K562 (cell line): ENCODE data around the gene PAX5. TPM values are rescaled to one million over a fixed set of nuclear protein-coding genes. Genes with fewer than 3 reads are reported as not detected.

Source experiments
- ATAC-seq: fragments of 200-7000 bp; cut with Tn5 transposase; 3 replicates; pipeline ENCODE4 v1.9.1; 2020; ENCODE audit warnings: moderate library complexity
- BruUV-seq: library from RNA; stranded (reverse); fragments of 400-500 nt; replicated peaks from 2 replicates; lab custom pipeline; 2021; lab: Mats Ljungman, UMichigan
- CTCF ChIA-PET: fragments of 300-600 bp; formaldehyde crosslinking; extraction: SDS; loops from one replicate; lab custom pipeline; 2021; ENCODE audit warnings: low intra/inter-chr PET ratio; lab: Yijun Ruan, JAX
- POLR2A ChIA-PET: fragments of 300-600, 350-650 bp; sonication (Branson Sonifier 250); formaldehyde crosslinking; extraction: SDS; loops from one replicate; lab custom pipeline; 2021; ENCODE audit warnings: antibody characterized with exemption, inconsistent platforms; lab: Yijun Ruan, JAX
- DNase-seq, 4 experiments: peaks; one replicate each; pipeline versions ENCODE4 v3.0.0 to v3.0.0-alpha.2; 2011 to 2018; ENCODE audit warnings: low spot score in 3 of 4, mixed read lengths in 3 of 4; ENCODE audit errors: extremely low read depth in 1 of 4
- FAIRE-seq: peaks from 2 replicates; lab custom pipeline; 2011; peaks lifted over from hg19 to GRCh38; lab: Jason Lieb, UNC
- H2AFZ ChIP-seq: 2 replicates; pipeline ENCODE4 v1.6.0; 2011; ENCODE audit warnings: low read depth, low read length, control low read depth, inconsistent platforms
- H3K27ac ChIP-seq: fragments of 200-600 bp; 3 replicates; pipeline ENCODE4 v1.8.0; 2011; ENCODE audit warnings: low read depth, mild to moderate bottlenecking, control low read depth, inconsistent platforms, low read length, moderate library complexity, mixed read lengths; ENCODE audit errors: extremely low read depth
- H3K27me3 ChIP-seq, 2 experiments: fragments of 300-600 bp in 1 of 2; 2 replicates in 1 of 2; 3 replicates in 1 of 2; pipeline versions ENCODE4 v1.6.0 to v1.8.0; 2011; ENCODE audit warnings: inconsistent platforms in 2 of 2, low read length in 2 of 2, mild to moderate bottlenecking in 1 of 2, mixed read lengths in 1 of 2, moderate library complexity in 1 of 2; ENCODE audit not compliant: control insufficient read depth in 2 of 2, insufficient read depth in 2 of 2
- H3K36me3 ChIP-seq: fragments of 300-600 bp; 3 replicates; pipeline ENCODE4 v1.8.0; 2011; ENCODE audit warnings: mild to moderate bottlenecking, low read length, inconsistent platforms; ENCODE audit not compliant: control insufficient read depth, insufficient read depth
- H3K4me1 ChIP-seq, 2 experiments: fragments of 200-600 bp in 1 of 2; replicated peaks in 1 of 2; 2 replicates in 1 of 2; 3 replicates in 1 of 2; pipeline versions ENCODE4 v1.5.1 to v1.8.0; 2011; ENCODE audit warnings: inconsistent platforms in 2 of 2, low read length in 2 of 2, mild to moderate bottlenecking in 1 of 2, mixed read lengths in 1 of 2, moderate library complexity in 1 of 2; ENCODE audit not compliant: control insufficient read depth in 2 of 2, insufficient read depth in 2 of 2
- H3K4me2 ChIP-seq: 2 replicates; pipeline ENCODE4 v1.6.1; 2011; ENCODE audit warnings: low read length, control low read depth, inconsistent platforms, mixed read lengths; ENCODE audit not compliant: insufficient read depth
- H3K4me3 ChIP-seq: fragments of 200-600 bp; sonication (generic), shearing (Covaris generic); 2 replicates; pipeline ENCODE4 v1.5.1; 2016; ENCODE audit warnings: control low read depth, inconsistent platforms
- H3K79me2 ChIP-seq: fragments of 200-600 bp; 3 replicates; pipeline ENCODE4 v1.8.0; 2011; ENCODE audit warnings: low read length, inconsistent platforms; ENCODE audit not compliant: control insufficient read depth, insufficient read depth
- H3K9ac ChIP-seq, 2 experiments: 2 replicates each; pipeline versions ENCODE4 v1.6.0 to v1.6.1; 2011; ENCODE audit warnings: low read depth in 2 of 2, low read length in 2 of 2, control low read depth in 1 of 2, inconsistent platforms in 1 of 2, mild to moderate bottlenecking in 1 of 2, mixed read lengths in 1 of 2; ENCODE audit not compliant: insufficient read depth in 1 of 2
- H3K9me1 ChIP-seq: one replicate; pipeline ENCODE4 v1.6.0; 2011; ENCODE audit warnings: inconsistent platforms, mild to moderate bottlenecking, low read length, moderate library complexity; ENCODE audit not compliant: control insufficient read depth, insufficient read depth
- H3K9me3 ChIP-seq: replicated peaks from 2 replicates; pipeline ENCODE4 v1.5.1; 2011; ENCODE audit warnings: low read depth, low read length, inconsistent platforms; ENCODE audit not compliant: control insufficient read depth, insufficient read depth
- H4K20me1 ChIP-seq: replicated peaks from 2 replicates; pipeline ENCODE4 v1.6.1; 2011; ENCODE audit warnings: low read length, inconsistent platforms, mixed read lengths; ENCODE audit not compliant: control insufficient read depth, insufficient read depth
- CBX2 ChIP-seq: fragments of 200-600 bp; sonication (generic); IDR thresholded peaks from one replicate; pipeline ENCODE4 v1.6.1; 2012; ENCODE audit warnings: mild to moderate bottlenecking, low read length, inconsistent platforms; ENCODE audit not compliant: insufficient read depth, poor library complexity, severe bottlenecking
- CBX3 ChIP-seq, 2 experiments: IDR thresholded peaks; 1 replicate in 1 of 2; 2 replicates in 1 of 2; pipeline ENCODE4 v1.6.1; 2012; ENCODE audit warnings: inconsistent platforms in 2 of 2, low read length in 2 of 2, borderline replicate concordance in 1 of 2, control low read depth in 1 of 2
- ERF ChIP-seq: fragments of 450-650 bp; formaldehyde crosslinking; IDR thresholded peaks from 2 replicates; pipeline ENCODE4 v1.4.0; 2020; ENCODE audit warnings: mild to moderate bottlenecking, mixed read lengths
- FOXP1 ChIP-seq: sonication (generic); formaldehyde crosslinking; IDR thresholded peaks from 2 replicates; pipeline ENCODE4 v1.8.0; 2022; ENCODE audit warnings: mild to moderate bottlenecking, missing genetic modification reagents
- GATAD2A ChIP-seq: fragments of 450-650 bp; IDR thresholded peaks from 2 replicates; pipeline ENCODE4 v1.6.1; 2017
- HCFC1 ChIP-seq: IDR thresholded peaks from 2 replicates; pipeline ENCODE4 v1.6.1; 2012; ENCODE audit warnings: low read depth, low read length, improper control_type of control experiment
- MCM2 ChIP-seq: fragments of 450-650 bp; IDR thresholded peaks from 2 replicates; pipeline ENCODE4 v1.6.1; 2017; ENCODE audit warnings: low read depth, mild to moderate bottlenecking
- MTF1 ChIP-seq: fragments of 250-450 bp; sonication (Bioruptor Pico); IDR thresholded peaks from 2 replicates; pipeline ENCODE4 v1.9.0; 2021; ENCODE audit warnings: moderate library complexity, mild to moderate bottlenecking, inconsistent platforms, borderline replicate concordance
- NFYB ChIP-seq: IDR thresholded peaks from 2 replicates; pipeline ENCODE4 v1.6.1; 2011; ENCODE audit warnings: mild to moderate bottlenecking, moderate library complexity; ENCODE audit not compliant: insufficient read length; ENCODE audit errors: extremely low read depth
- STAT5A ChIP-seq: IDR thresholded peaks from 2 replicates; pipeline ENCODE4 v1.6.1; 2012; ENCODE audit warnings: low read length, inconsistent platforms, borderline replicate concordance
- SUPT5H ChIP-seq: fragments of 450-650 bp; IDR thresholded peaks from 2 replicates; pipeline ENCODE4 v1.6.1; 2016
- ZC3H8 ChIP-seq: fragments of 450-650 bp; IDR thresholded peaks from 2 replicates; pipeline ENCODE4 v1.6.1; 2017
- ZNF143 ChIP-seq: sonication (generic); formaldehyde crosslinking; IDR thresholded peaks from 2 replicates; pipeline ENCODE4 v1.9.0; 2022; ENCODE audit warnings: mild to moderate bottlenecking, missing genetic modification reagents
- ZNF212 ChIP-seq: fragments of 450-650 bp; formaldehyde crosslinking; IDR thresholded peaks from 2 replicates; pipeline ENCODE4 v1.4.0; 2020; ENCODE audit warnings: mild to moderate bottlenecking
- ZNF586 ChIP-seq: fragments of 450-650 bp; formaldehyde crosslinking; conservative IDR thresholded peaks from 2 replicates; pipeline ENCODE4 v1.4.0; 2020; ENCODE audit warnings: mild to moderate bottlenecking, moderate library complexity
- WGBS: fragments of 100-300 bp; shearing (Covaris generic); methylation state at CpG from one replicate; pipeline ENCODE4 v1.1.6; 2016; ENCODE audit warnings: low coverage, mixed read lengths; ENCODE audit not compliant: insufficient coverage; ENCODE audit errors: missing lambda C conversion rate; 5-methylcytosine and 5-hydroxymethylcytosine counted together
- in situ Hi-C: fragments of 300-500 bp; cut with MboI; formaldehyde crosslinking; loops from 4 replicates; pipeline ENCODE4 v1.15.0; 2018; ENCODE audit warnings: inconsistent platforms, mixed read lengths
- intact Hi-C: fragments of 100-400 bp; cut with micrococcal nuclease; formaldehyde crosslinking; loops from 2 replicates; pipeline ENCODE4 v1.14.2; 2022
- polyA plus RNA-seq, 8 experiments: library from polyadenylated mRNA; depleted of rRNA in 4 of 8; stranded (reverse) in 5 of 8; unstranded in 3 of 8; fragments of >200 nt; fragmentation: Nextera tagmentation in 2 of 8; fragmentation: Illumina TruSeq in 1 of 8; extraction: Ambion mirVana in 2 of 8; extraction: Trizol in 1 of 8; gene quantifications; 2 replicates each; pipeline versions ENCODE4 v1.2.1 to v1.2.3, GENCODE V29; 2011 to 2014; ENCODE audit warnings: inconsistent platforms in 1 of 8, missing spikeins in 1 of 8
- total RNA-seq, 7 experiments: library from RNA; depleted of rRNA in 6 of 7; stranded (reverse); fragments of >200 nt in 6 of 7; fragmentation: Illumina TruSeq in 2 of 7; extraction: Trizol in 2 of 7; gene quantifications; 2 replicates each; pipeline versions ENCODE4 v1.2.1 to v1.2.3, GENCODE V29; 2011 to 2021; ENCODE audit warnings: low replicate concordance in 1 of 7
- TF ChIP-seq, protein P1 (sequence below): fragments of 250-450 bp; sonication (Bioruptor Pico); IDR thresholded peaks from 2 replicates; pipeline ENCODE4 v1.8.0; 2022; ENCODE audit warnings: inconsistent platforms, mild to moderate bottlenecking, moderate library complexity, borderline replicate concordance
- TF ChIP-seq, protein P2 (sequence below): fragments of 250-450 bp; sonication (Bioruptor Pico); IDR thresholded peaks from 2 replicates; pipeline ENCODE4 v1.8.0; 2022; ENCODE audit warnings: moderate library complexity, mild to moderate bottlenecking, inconsistent platforms
- TF ChIP-seq, protein P3 (sequence below), 2 experiments: IDR thresholded peaks in 1 of 2; conservative IDR thresholded peaks in 1 of 2; 2 replicates each; pipeline ENCODE4 v1.6.1; 2016; ENCODE audit warnings: low read depth in 2 of 2, mild to moderate bottlenecking in 1 of 2, missing compliant biosample characterization in 1 of 2, missing genetic modification characterization in 1 of 2, moderate library complexity in 1 of 2

The PAX5 gene
- total and polyA plus RNA-seq, 9 of the 15 experiments (the other 6 are each of a cell fraction or from before 2014, with no cell fraction given): 0.03 to 0.09 TPM; not detected in 7

DNA sequence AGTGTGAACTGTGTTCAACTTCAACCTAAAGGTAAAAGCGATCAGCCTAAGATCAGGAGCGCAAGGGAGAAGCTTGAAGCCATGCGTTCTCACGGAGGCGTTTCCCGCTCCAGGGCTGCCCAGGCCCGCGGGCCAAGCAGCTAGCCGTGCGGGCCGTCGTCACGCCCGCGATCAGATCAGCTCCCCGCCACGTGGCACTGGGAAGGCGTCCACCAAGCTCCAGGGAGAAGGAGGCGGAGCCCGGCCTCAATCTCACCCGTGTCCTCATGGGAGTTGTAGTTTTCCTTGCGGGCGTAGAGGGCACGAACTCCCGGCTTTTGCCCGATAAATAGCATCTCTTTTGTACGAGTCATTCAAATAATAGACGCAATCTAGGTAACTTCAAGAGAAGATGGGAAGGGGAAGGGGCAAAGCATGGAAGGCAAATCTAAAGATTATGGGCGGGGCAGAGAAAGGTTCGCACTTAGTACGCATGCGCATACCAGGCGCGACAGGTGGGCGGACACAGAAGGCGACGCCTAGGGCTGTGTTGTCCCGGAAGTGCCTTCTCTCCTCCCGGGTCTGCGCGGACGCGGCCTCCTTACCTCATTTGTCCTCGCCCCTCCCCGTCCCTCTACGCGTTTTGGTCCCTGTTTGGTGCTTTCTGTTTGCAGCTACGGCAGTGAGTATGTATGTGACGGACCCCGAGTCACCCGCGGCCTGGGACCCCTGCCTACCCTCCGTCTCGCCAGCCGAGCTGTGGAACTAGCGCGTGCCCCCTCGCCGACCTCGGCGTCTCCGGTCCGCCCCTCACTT lies 45.5 kb upstream of the PAX5 start:
- peak; percentile 85 to 93 (median 87) for DNase-seq
- in situ Hi-C loops (no loop called here), intact Hi-C loops (no loop called here)
- peaks cover 41% of the 10 kb centered on the region for H3K79me2 ChIP-seq
- peak; percentile 97 for ATAC-seq
- peaks cover 5 to 9% of the 10 kb centered on the region in 2 experiments; a peak in 4 of 5 replicates for H3K4me1 ChIP-seq
- no peaks in the 10 kb centered on the region for H3K27me3 ChIP-seq
- POLR2A ChIA-PET: interaction anchor here (0.7 to 1.8 kb wide), 6 partner anchors 12 to 316 kb away, joined by 3 to 6 read pairs (median 3); partner anchors contain the start of gene ZCCHC7
- peak overlapping the region; percentile 81 for H3K4me2 ChIP-seq
- H3K9ac ChIP-seq: peak overlapping the region; percentile 82 to 92
- 0 out of 2 replicates have a peak, but pooled peaks cover 5% of the 10 kb centered on the region for H4K20me1 ChIP-seq
- peak overlapping the region; percentile 96 for H2AFZ ChIP-seq
- no TSS peak for BruUV-seq
- FAIRE-seq: peak; percentile 97
- H3K36me3 ChIP-seq: peaks cover 2% of the 10 kb centered on the region; the same call in 1 of the 3 replicates
- peak overlapping the region; percentile 75 for H3K27ac ChIP-seq
- H3K9me3 ChIP-seq: no peaks in the 10 kb centered on the region; the same call in 1 of the 2 replicates
- WGBS: 1% methylated on average over 50 of the region's 63 CpGs
- H3K9me1 ChIP-seq: no peaks in the 10 kb centered on the region
- CTCF ChIA-PET: no interaction called here
- H3K4me3 ChIP-seq: peak overlapping the region; percentile 94
- TF ChIP-seq, protein P1, sequence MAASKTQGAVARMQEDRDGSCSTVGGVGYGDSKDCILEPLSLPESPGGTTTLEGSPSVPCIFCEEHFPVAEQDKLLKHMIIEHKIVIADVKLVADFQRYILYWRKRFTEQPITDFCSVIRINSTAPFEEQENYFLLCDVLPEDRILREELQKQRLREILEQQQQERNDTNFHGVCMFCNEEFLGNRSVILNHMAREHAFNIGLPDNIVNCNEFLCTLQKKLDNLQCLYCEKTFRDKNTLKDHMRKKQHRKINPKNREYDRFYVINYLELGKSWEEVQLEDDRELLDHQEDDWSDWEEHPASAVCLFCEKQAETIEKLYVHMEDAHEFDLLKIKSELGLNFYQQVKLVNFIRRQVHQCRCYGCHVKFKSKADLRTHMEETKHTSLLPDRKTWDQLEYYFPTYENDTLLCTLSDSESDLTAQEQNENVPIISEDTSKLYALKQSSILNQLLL (CRISPR knock-in tag): no peak
- TF ChIP-seq STAT5A: no peak; the same call in 1 of the 2 replicates
- peak; percentile 86 for TF ChIP-seq ZNF143 (CRISPR knock-in tag)
- no peak for TF ChIP-seq MCM2
- TF ChIP-seq, protein P2, sequence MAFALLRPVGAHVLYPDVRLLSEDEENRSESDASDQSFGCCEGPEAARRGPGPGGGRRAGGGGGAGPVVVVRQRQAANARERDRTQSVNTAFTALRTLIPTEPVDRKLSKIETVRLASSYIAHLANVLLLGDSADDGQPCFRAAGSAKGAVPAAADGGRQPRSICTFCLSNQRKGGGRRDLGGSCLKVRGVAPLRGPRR (CRISPR knock-in tag): no peak
- no peak for TF ChIP-seq MTF1 (CRISPR knock-in tag)
- no peak for TF ChIP-seq ZC3H8
- TF ChIP-seq ERF (CRISPR knock-in tag): no peak
- TF ChIP-seq, protein P3, sequence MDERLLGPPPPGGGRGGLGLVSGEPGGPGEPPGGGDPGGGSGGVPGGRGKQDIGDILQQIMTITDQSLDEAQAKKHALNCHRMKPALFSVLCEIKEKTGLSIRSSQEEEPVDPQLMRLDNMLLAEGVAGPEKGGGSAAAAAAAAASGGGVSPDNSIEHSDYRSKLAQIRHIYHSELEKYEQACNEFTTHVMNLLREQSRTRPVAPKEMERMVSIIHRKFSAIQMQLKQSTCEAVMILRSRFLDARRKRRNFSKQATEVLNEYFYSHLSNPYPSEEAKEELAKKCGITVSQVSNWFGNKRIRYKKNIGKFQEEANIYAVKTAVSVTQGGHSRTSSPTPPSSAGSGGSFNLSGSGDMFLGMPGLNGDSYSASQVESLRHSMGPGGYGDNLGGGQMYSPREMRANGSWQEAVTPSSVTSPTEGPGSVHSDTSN (CRISPR knock-in tag; IDR thresholded peaks at IDR 0.05; ENCODE audit: low read depth): no peak
- TF ChIP-seq, protein P3 (tag; conservative IDR thresholded peaks at IDR 0.05; ENCODE audit: low read depth): no peak
- no peak for TF ChIP-seq NFYB
- no peak for TF ChIP-seq ZNF212 (CRISPR knock-in tag)
- peak in 1 of 2 experiments; percentile 94; a peak in 2 of 3 replicates for TF ChIP-seq CBX3 (IDR thresholded peaks at IDR 0.05; ENCODE audit: borderline replicate concordance in 1 of 2, low read length in 2 of 2)
- no peak for TF ChIP-seq CBX2
- peak; percentile 71 for TF ChIP-seq SUPT5H
- TF ChIP-seq ZNF586 (CRISPR knock-in tag): no peak
- TF ChIP-seq FOXP1 (CRISPR knock-in tag): peak; percentile 43; the same call in 1 of the 2 replicates
- TF ChIP-seq HCFC1: peak; percentile 85
- TF ChIP-seq GATAD2A: no peak
